CD4-positive, alpha-beta T cell treated with Interferon alpha-2 for 1 hour (primary cell): Measurements from ENCODE around the gene PPA1.
"Not testable (repeated sequence)": the region's sequence is repeated elsewhere in the genome, so short reads cannot be mapped to it uniquely, and the experiment has no call there.

ENCODE experiments used
- DNase-seq, 2 donors: peaks; one replicate each; pipeline ENCODE4 v3.0.0-alpha.2; 2020 to 2022

The PPA1 gene

DNA sequence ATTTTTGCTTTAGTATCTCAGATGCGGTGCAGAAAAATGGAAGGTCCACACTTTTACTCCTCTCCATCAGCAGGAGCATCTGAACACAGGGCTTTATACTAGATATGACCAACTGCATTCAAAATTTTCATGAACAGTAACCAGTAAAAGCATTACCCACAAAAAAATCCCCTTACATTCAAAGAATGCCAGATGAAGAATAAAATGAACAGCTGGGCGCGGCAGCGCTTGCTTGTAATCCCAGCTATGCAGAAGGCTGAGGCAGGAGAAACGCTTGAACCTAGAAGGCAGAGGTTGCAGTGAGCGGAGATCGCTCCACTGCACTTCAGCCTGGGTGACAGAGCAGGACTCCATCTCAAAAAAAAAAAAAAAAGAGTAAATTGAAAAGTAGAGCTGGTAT is 66.0 kb downstream of the PPA1 start:
- DNase-seq, result no peak

DNA sequence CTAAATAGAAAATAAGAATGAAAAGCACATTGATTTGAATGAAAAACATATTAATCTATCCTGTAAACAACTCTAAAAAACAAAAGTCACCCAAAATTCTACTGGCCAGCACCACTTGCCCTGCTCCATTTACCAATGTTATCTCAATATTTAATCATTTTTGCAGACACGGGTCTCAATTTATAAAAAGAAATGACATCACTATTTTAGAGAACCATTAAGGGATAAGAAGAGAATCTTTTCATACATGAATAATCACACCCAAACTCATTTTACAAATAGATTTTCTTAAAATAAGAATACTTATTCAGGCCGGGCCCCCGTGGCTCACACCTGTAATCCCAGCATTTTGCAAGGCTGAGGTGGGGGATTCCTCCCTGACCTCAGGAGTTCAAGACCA is 66.8 kb downstream of the PPA1 start:
- DNase-seq, result no peak

- peak in 1 of 2 donors; percentile 20 for DNase-seq
These were observed 69.1 kb downstream of the PPA1 start for GRCh38 chr10:70164163-70164562.

- no peak for DNase-seq
These were observed 69.8 kb downstream of the PPA1 start for GRCh38 chr10:70163448-70163847.

- DNase-seq, result peak; percentile 30 to 74
These were observed 70.4 kb downstream of the PPA1 start for GRCh38 chr10:70162892-70163201.

- DNase-seq, result peak in 1 of 2 donors; percentile 31
These were observed 70.9 kb downstream of the PPA1 start for GRCh38 chr10:70162151-70162891.

DNA sequence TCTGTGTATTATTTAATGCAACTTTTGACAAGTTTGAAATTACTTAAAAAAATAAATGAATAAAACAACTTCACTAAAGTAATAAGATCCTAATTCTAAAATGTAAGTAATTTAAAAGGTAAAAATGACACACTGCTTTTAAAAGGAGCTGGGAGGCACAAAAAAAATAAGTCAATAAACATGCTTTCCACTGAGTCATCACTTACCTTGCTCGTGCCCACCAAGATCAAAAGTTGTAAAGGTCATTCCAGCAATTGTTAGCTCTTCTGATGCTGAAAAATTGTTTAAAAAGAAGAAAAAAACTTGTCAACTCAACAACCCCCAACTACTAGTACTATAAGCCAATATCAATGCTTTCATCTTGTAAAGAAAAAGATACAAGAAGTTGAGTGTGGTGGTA is 72.4 kb downstream of the PPA1 start:
- DNase-seq, result no peak

- not testable (repeated sequence) for DNase-seq
These were observed 73.9 kb downstream of the PPA1 start for GRCh38 chr10:70159366-70159765.

GRCh38 chr10:70158113-70158512 is 75.1 kb downstream of the PPA1 start:
- no peak for DNase-seq

- no peak for DNase-seq
These were observed 77.9 kb downstream of the PPA1 start for GRCh38 chr10:70155255-70155838.
